ENCODE measurements around the gene SDK2.

The SDK2 gene

DNA sequence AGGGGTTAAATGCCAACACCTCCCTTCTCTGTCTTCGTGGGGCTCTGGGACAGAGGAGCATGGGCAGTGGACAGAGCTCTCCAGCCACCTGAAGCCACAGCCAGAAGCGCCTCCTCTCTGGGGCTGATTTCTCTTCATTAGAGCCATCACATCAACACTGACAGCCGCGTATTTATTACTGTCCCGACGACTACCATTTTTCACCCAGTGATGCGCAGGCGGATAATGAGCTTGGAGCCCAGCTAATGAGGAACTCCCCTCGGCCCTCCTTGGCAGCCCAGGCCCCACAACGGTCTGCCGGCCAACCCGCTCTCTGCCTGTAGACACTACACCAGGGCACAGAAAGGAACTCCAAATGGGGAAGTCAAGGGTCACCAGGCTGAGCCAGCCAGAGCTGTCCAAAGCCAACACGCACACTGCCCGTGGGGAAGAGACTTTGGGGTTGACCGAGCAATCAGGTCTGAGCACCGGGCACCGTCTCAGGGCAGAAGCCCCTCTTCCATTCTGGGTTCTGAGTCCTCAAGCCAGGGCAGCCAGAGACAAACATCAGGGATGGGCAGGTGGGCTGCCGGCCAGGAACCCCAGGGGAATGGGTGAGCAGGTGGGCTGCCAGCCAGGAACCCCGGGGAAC lies 13.2 kb downstream of the SDK2 start:
- no peak for DNase-seq (ENCODE audit: low read depth)

DNA sequence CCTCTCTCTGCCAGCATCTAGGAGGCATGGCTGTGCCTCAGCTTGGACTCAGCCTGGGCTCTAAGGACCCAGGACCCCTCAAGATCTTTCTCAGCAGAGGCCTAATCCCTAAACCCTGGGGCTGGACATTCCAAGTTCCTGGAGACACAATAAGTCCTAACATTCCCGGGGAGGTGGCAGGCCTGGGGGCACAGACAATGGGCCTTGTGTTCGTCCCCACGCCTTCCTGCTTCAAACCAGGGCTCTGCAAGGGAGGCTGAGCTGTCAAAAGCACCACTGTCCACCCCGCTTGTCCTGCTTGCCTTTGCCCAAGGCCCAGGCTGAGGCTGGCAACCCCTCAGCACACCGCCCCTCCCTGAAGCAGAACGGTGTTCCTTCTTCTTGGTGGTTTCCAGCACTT lies 13.7 kb downstream of the SDK2 start:
- no peak for DNase-seq (ENCODE audit: low read depth)

GRCh38 chr17:73628642-73629552 lies 15.3 kb downstream of the SDK2 start:
- DNase-seq (ENCODE audit: low read depth) = no peak

DNA sequence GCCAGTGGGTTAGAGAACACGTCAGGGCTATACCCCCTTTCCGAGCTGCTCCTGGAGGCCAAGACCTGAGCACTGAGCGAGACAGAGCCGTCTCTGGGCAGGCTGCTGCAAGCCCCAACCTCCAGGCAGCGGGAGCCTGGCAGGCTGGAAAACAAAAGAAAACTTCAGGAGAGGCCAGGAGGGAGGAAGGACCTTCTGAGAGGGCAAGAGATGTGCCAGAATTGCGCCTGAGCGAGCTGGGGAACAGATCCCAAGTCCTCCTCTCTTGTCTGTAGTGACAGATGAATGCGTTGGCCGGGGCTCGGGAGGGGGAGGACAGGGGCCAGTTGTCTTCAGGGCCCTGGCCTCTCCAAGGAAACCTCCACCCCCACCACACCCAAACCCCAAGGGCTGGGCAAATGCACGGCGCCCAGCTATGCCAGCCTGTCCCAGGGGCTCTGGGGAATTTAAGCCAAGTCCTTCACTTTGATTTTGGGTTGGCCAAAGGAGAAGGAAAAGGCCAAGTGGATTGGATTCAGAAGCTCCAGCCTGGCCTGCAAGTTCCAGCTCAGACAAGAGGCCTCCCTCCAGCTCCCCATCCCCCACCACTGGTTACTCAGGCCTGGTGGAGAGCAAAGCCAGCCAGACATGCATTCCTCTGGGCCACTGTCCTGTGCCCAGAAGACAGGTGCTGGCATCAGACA lies 18.1 kb downstream of the SDK2 start:
- no peak for DNase-seq (ENCODE audit: low read depth)

- DNase-seq (ENCODE audit: low read depth) = no peak
These were observed 19.2 kb downstream of the SDK2 start for GRCh38 chr17:73625006-73625405.

GRCh38 chr17:73624496-73624988 lies 19.7 kb downstream of the SDK2 start:
- no peak for DNase-seq (ENCODE audit: low read depth)

DNA sequence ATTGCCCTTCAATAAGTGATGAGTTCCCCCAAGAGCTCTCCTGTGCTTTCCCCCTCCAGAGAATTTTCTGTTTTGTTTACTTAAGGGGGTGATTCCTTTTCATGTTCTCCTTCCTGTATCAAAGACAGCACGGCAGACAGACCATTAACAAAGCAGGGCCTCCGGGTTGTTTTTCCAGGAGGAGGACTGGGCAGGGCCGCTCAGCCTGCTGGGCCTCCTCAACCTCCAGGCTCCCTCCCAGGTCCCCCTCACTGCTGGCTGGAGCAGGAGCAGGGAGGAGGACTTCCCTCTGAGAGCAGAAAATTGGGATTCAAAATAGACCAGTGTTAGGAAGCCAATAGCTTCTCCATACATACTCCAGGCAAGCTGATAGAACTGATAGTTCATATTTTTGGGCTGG lies 20.4 kb downstream of the SDK2 start:
- no peak for DNase-seq (ENCODE audit: low read depth)

DNA sequence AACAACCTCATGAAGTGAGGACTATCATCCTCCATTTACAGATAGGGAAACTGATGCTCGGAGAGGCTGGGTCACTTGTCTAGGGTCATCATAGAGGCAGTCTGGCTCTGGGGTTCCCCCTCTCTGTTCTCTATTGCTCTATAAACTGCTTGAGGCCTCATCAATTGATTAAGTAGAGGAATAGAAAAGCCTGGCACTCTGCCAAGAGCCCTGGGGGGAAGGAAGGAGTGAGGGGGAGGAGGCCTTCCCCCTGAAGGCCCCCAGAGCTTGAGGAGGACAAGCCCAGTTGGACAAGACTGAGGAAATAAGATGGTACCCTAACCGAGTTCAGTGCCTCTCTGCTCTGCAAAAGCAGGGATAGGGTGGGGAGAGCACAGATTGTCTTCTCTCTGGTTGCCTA lies 21.0 kb downstream of the SDK2 start:
- DNase-seq (ENCODE audit: low read depth) = no peak

- DNase-seq (ENCODE audit: low read depth) = no peak
These were observed 21.9 kb downstream of the SDK2 start for GRCh38 chr17:73622381-73622780.

DNA sequence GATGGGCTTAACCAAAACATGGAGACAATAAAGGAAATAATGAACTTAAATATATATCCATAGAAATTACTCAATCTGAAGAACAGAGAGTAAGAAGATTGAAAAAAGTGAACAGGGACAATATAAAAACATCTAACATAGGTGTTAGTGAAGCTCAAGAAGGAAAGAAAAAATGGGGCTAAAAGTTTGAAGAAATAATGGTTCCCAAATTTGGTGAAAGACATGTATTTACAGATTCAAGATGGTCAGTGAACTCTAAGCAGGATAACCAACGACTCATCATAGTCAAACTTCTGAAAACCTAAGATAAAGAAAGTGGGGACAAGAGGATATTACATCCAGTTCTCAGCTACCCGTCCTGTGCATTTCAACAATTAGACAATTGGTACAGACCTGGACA lies 22.6 kb downstream of the SDK2 start:
- no peak for DNase-seq (ENCODE audit: low read depth)

DNA sequence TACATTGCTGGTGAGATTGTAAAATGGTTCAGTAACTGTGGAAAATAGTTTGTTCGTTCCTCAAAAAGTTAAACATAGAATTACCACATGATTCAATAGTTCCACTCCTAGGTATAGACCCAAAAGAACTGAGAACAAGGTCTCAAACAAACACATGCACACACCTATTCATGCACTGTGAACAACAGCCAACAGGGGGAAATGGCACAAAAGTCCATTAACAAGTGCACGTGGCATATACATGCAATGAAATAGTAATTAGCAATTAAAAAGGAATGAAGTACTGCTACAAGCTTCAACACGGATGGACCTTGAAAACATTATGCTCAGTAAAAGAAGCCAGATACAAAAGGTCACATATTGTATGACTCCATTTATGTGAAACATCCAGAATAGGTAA lies 23.8 kb downstream of the SDK2 start:
- no peak for DNase-seq (ENCODE audit: low read depth)

DNA sequence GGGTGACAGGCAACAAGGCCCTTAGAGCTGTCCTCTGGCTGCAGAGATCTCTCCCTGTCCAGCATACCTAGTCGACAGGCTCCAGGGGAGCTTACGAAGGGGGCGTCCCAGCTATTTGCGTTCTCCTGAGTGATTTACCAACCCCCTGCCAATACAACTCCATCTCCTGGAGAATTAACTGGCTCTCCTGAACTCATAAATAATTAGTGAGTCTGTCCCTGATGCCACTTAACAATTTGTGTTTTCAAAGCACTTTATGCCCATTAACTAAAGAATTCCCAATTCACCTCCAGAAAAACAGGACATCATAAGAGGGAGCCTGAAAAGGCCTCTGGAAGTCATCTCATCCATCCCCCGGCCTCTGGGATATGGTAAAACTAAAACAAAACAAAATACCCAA lies 26.7 kb downstream of the SDK2 start:
- DNase-seq (ENCODE audit: low read depth) = no peak

DNA sequence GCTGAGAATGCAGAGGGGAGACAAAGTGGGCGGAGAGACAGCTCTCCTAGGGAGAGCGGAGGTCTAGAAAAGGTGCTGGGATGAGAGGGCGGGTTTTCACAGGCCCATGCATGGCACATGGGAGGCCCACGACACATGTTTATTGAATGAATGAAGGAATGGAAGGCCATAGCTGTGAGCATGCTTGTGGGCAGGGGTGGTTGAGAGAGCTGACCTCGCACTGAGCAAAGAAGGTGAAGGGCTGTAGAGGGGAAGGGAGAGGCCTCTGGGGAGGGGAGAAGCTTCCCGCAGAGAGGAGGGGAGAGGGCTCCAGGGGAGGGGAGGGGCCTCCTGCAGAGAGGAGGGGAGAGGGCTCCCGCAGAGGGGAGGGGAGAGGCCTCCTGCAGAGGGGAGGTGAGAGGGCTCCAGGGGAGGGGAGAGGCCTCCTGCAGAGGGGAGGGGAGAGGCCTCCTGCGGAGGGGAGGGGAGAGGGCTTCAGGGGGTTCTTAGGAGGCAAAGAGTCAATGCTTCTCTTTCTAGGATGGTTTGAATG lies 27.3 kb downstream of the SDK2 start:
- DNase-seq (ENCODE audit: low read depth) = no peak

DNA sequence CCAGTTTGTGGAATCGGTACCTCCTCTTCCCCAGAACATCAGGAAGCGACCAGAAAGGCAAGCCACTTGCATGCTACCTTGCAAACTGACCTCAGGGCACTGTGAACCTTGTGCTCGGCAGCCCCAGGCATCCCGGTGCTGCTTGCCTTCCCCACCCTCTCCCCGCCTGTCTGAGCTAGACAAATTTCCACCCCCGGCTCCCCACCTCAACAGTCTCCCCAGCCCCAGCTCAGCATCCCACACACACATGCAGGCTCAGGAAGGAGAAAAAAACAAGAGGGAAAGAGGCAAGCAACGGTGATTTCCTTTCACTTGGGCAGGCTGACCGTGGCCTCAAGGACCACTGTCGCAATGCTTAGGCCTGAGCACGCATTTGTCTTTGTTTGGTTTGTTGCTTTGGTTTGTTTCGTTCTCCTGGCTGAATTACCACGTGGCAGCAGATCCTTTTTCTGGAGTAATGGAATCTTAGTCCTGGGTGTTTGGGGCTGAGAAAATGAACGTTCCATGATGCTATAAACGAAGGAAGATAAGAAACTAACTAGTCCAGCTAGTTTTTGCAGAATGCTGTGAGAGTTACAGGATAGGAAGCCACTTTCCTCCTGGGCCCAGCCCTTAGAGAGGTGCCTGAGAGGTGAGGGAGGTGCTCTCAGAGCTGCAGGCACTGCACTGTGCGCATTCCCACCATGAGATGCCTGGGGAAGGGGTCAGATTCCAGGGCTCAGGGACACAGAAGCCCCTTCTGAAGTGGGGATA lies 27.9 kb downstream of the SDK2 start:
- no peak for DNase-seq (ENCODE audit: low read depth)

GRCh38 chr17:73614256-73614655 lies 30.0 kb downstream of the SDK2 start:
- no peak for DNase-seq (ENCODE audit: low read depth)

GRCh38 chr17:73613271-73614233 lies 30.7 kb downstream of the SDK2 start:
- DNase-seq (ENCODE audit: low read depth) = no peak

DNA sequence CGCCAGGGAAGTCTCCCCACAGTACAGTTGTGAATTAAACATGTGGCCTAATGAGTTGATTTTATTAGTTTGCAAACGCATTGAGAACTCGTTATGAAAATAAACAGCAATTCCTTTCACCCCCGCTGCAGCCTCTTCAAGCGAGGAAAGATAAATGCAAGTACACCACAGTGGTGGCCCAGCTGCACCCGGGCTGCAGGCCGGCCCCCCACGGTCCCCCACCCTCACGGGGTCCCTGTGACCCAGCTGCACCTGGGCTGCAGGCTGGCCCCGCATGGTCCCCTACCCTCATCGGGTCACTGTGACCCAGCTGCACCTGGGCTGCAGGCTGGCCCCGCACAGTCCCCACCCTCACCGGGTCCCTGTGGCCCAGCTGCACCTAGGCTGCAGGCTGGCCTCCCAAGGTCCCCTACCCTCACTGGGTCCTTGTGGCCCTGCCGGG lies 32.2 kb downstream of the SDK2 start:
- no peak for DNase-seq (ENCODE audit: low read depth)

GRCh38 chr17:73611630-73612029 lies 32.6 kb downstream of the SDK2 start:
- no peak for DNase-seq (ENCODE audit: low read depth)

DNA sequence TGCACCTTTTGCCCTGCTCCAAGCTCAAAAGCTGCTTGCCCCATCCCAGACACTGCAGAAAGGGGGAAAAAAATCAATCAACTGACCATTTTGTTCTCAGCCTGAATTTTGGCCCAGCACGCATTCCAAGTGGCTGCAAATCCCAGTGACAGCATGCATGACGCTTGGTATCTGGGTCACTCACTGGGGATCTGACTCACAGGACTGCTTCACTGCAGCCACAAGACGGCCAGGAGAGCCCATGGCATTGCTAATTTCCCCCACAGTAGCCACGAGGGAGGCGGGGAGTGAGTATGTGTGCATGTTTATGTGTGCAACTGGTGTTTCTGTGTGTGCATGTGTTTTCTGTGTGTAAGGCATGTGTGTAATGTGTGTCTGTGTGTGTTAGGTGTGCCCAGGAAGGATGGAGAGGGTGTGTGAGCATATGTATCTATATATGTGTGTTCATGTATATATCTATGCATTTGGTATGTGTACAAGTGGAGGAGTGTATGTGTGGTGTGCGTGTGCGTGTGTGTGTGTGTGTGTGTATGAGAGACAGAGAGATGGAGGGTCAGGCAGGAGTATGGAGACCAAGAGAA lies 33.8 kb downstream of the SDK2 start:
- DNase-seq (ENCODE audit: low read depth) = no peak

DNA sequence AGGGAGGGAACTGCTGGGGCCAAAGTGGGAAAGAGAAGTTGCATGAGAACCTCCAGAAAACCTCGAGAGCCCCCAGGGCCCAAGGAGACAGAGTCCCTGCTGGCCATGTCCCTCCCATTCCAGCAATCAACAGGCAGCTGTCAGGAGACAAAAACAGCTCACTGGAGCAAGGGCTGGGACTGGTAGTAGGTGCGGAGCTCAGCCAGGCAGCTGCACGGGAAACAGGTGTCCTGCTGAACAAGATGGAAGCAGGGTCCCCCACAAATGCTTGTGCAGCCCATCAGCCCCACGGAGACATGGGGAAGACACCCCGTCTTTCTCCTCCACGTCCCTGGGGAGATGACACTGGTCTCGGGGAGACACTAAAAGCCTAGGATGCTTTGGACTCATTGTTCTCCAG lies 34.5 kb downstream of the SDK2 start:
- no peak for DNase-seq (ENCODE audit: low read depth)

Data from T-helper 22 cell (primary cell).